Measurements from ENCODE around the gene ANKRD28. TPM values are rescaled to one million over a fixed set of nuclear protein-coding genes. Genes with fewer than 3 reads are reported as not detected.

Gene ANKRD28
- total RNA-seq, 4 donors from 2014 or later: 39.0 to 81.1 (median 49.5) TPM

DNA sequence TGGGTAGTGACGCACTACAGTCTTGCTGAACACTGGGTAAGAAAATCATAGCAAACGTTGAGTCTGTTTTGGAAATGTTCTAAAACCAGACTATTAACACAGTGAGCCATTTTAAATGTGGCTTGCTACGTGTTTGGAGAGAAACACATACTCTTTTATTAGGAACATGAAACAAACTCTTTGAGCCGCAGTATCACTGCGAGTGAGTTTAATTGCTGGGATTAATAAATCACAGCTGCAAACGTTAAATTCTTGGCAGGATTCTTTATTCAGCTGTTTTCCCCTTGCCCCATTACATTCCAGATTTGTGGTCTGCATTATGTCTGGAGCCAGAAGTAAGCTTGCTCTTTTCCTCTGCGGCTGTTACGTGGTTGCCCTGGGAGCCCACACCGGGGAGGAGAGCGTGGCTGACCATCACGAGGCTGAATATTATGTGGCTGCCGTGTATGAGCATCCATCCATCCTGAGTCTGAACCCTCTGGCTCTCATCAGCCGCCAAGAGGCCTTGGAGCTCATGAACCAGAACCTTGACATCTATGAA lies 162.6 kb downstream of the ANKRD28 start:
- TF ChIP-seq, protein P1, sequence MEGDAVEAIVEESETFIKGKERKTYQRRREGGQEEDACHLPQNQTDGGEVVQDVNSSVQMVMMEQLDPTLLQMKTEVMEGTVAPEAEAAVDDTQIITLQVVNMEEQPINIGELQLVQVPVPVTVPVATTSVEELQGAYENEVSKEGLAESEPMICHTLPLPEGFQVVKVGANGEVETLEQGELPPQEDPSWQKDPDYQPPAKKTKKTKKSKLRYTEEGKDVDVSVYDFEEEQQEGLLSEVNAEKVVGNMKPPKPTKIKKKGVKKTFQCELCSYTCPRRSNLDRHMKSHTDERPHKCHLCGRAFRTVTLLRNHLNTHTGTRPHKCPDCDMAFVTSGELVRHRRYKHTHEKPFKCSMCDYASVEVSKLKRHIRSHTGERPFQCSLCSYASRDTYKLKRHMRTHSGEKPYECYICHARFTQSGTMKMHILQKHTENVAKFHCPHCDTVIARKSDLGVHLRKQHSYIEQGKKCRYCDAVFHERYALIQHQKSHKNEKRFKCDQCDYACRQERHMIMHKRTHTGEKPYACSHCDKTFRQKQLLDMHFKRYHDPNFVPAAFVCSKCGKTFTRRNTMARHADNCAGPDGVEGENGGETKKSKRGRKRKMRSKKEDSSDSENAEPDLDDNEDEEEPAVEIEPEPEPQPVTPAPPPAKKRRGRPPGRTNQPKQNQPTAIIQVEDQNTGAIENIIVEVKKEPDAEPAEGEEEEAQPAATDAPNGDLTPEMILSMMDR (IDR thresholded peaks at IDR 0.05): no peak
- TF ChIP-seq POLR2AphosphoS5 (IDR thresholded peaks at IDR 0.05) (peak; percentile 70 to 91 (median 77)), EP300 (IDR thresholded peaks at IDR 0.05; ENCODE audit: low read depth) (peak; percentile 86)
- in situ Hi-C loops (cut with MboI; ENCODE audit: low pct_ligation_motif_present in 1 of 4, low pct_unique_long_range_greater_than_20kb in 1 of 4, low sequenced_read_pairs in 3 of 4) (loop anchor here in 3 of 4 donors (10.0 to 25.0 kb wide), 3 partner anchors 170 to 627 kb away; partner anchors contain the start of genes DPH3 (in 1 of the 3) and OXNAD1 (in 1 of the 3)), intact Hi-C loops (cut with DNase I; ENCODE audit: low total_unique reads) (no loop called here)
- H3K4me3 ChIP-seq: no peak overlapping the region
- H3K9me3 ChIP-seq: no peaks in the 10 kb centered on the region
- 69 to 77% methylated on average over 5 to 13 of the region's 13 CpGs for WGBS, 2 donors (ENCODE audit: low coverage in 1 of 2)
- H3K27me3 ChIP-seq: no peaks in the 10 kb centered on the region
- H3K36me3 ChIP-seq: no peaks in the 10 kb centered on the region
- H3K27ac ChIP-seq: peak overlapping the region; percentile 73 to 84 (median 78)
- peaks cover 15 to 40% (median 19%) of the 10 kb centered on the region in 4 donors for H3K4me1 ChIP-seq
- DNase-seq: peak; percentile 28

DNA sequence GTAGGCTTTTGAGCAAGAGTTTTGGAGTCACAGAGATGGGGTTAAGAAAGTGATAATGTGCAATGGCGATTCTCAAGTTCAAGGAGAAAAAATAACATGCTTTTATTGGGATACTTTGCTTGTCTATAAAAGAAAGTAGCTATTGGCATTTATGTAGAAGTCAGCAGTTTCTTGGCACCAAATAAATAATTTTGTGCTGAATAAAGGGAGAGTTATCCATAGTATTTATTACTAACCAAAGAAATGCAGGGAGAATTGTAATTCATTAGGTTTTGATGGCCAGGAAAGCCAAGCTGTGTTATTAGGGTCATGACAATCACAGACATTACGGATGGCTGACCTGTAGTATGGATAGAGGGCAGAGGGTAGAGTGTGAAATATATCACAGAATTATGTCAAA lies 163.1 kb downstream of the ANKRD28 start:
- in situ Hi-C loops (cut with MboI; ENCODE audit: low pct_ligation_motif_present in 1 of 4, low pct_unique_long_range_greater_than_20kb in 1 of 4, low sequenced_read_pairs in 3 of 4): loop anchor here (5.0 to 25.0 kb wide), 4 partner anchors 170 to 628 kb away; partner anchors contain the start of genes DPH3 (in 1 of the 4) and OXNAD1 (in 1 of the 4)
- H3K9me3 ChIP-seq: no peaks in the 10 kb centered on the region
- peaks cover 15 to 40% (median 19%) of the 10 kb centered on the region in 4 donors for H3K4me1 ChIP-seq
- no peak overlapping the region for H3K4me3 ChIP-seq
- TF ChIP-seq EP300 (IDR thresholded peaks at IDR 0.05; ENCODE audit: low read depth) (no peak), POLR2AphosphoS5 (IDR thresholded peaks at IDR 0.05) (no peak), POLR2A (IDR thresholded peaks at IDR 0.05) (no peak)
- TF ChIP-seq, protein P1 (IDR thresholded peaks at IDR 0.05): no peak
- intact Hi-C loops (cut with DNase I; ENCODE audit: low total_unique reads): no loop called here
- H3K27me3 ChIP-seq: no peaks in the 10 kb centered on the region
- H3K27ac ChIP-seq: peak overlapping the region; percentile 73 to 84 (median 78)
- DNase-seq: no peak
- 60 to 71% methylated on average over 1 to 2 of the region's 2 CpGs for WGBS, 2 donors (ENCODE audit: low coverage in 1 of 2)
- no peaks in the 10 kb centered on the region for H3K36me3 ChIP-seq

DNA sequence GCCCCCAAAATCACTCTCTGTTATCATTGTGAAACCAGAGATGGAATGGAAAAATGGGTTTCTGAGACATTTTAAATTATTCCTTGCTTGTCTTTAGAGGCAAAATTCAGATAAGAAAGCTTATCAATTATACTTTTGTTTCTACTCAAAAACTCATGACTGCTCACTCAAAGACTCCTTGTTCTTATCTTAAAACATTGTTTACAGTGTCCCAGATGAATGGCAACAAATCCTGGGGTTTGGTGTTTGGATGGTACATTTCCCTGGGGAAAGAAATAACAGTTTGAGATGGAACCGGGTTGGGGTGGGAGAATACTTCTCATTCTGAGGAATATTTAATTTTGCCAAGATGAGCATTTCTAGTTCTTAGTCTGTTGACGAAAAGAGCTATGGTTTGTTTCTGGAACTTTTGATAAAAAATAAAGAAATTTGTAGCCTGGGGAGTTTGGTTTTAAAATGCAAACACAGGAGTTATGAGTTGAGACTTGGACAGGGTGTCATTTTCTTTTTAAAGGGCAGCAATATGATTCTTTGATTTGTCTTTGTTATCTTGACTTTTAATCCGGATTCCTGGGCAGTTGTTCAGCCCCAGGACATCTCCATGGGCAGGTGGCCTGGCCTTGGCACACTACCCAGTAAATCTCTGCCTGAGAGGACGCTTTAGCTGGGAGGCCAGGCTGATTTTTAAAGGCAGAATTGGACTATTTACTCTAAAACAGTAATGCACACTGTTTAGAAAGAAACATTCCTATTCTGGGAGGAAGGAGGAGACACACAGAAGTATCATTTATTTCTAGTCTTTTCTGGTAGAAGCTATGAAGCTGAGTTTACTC lies 163.8 kb downstream of the ANKRD28 start:
- H3K4me3 ChIP-seq: no peak overlapping the region
- H3K27me3 ChIP-seq: no peaks in the 10 kb centered on the region
- in situ Hi-C loops (cut with MboI; ENCODE audit: low pct_ligation_motif_present in 1 of 4, low pct_unique_long_range_greater_than_20kb in 1 of 4, low sequenced_read_pairs in 3 of 4): loop anchor here (5.0 to 25.0 kb wide), 4 partner anchors 171 to 628 kb away; partner anchors contain the start of genes DPH3 (in 1 of the 4) and OXNAD1 (in 1 of the 4)
- intact Hi-C loops (cut with DNase I; ENCODE audit: low total_unique reads): no loop called here
- H3K36me3 ChIP-seq: no peaks in the 10 kb centered on the region
- peak overlapping the region; percentile 73 to 84 (median 78) for H3K27ac ChIP-seq
- TF ChIP-seq EP300 (IDR thresholded peaks at IDR 0.05; ENCODE audit: low read depth) (no peak), POLR2AphosphoS5 (IDR thresholded peaks at IDR 0.05) (no peak), POLR2A (IDR thresholded peaks at IDR 0.05) (no peak)
- TF ChIP-seq, protein P1 (IDR thresholded peaks at IDR 0.05): no peak
- 46 to 55% methylated on average over 3 to 4 of the region's 4 CpGs for WGBS, 2 donors (ENCODE audit: low coverage in 1 of 2)
- DNase-seq: no peak
- peaks cover 15 to 40% (median 19%) of the 10 kb centered on the region in 4 donors for H3K4me1 ChIP-seq
- H3K9me3 ChIP-seq: no peaks in the 10 kb centered on the region

DNA sequence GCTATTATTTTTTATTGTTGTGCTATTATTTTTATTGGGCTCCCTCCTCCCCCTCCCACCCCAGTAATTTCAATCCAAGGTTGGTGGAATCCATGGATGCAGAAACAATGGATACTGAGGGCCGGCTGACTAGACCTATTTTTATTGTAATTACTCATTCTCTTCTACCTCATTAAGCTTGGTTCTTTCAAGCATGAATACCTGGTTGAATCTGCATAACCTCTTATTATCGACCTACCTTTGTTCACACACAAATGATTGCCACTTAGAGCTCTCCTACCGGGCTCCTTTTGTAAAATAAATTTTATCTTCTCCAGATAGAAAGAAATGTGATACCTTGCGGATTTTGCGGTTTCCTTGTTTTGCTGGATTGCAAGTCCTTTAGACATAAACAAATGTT lies 164.6 kb downstream of the ANKRD28 start:
- H3K27me3 ChIP-seq: no peaks in the 10 kb centered on the region
- no peaks in the 10 kb centered on the region for H3K36me3 ChIP-seq
- intact Hi-C loops (cut with DNase I; ENCODE audit: low total_unique reads) (no loop called here), in situ Hi-C loops (cut with MboI; ENCODE audit: low pct_ligation_motif_present in 1 of 4, low pct_unique_long_range_greater_than_20kb in 1 of 4, low sequenced_read_pairs in 3 of 4) (loop anchor here (5.0 to 25.0 kb wide), 4 partner anchors 172 to 629 kb away; partner anchors contain the start of genes DPH3 (in 1 of the 4) and OXNAD1 (in 1 of the 4))
- H3K4me3 ChIP-seq: no peak overlapping the region
- peaks cover 11 to 40% (median 19%) of the 10 kb centered on the region in 4 donors for H3K4me1 ChIP-seq
- TF ChIP-seq EP300 (IDR thresholded peaks at IDR 0.05; ENCODE audit: low read depth): no peak
- no peak for DNase-seq
- H3K27ac ChIP-seq: peak overlapping the region in 3 of 4 donors; percentile 73 to 84 (median 79)
- H3K9me3 ChIP-seq: no peaks in the 10 kb centered on the region
- 87 to 94% methylated on average over 5 of the region's 5 CpGs for WGBS, 2 donors (ENCODE audit: low coverage in 1 of 2)

Data from transverse colon (tissue), 4 donors.